ENCODE results near the gene FAM43A. TPM values are rescaled to one million over a fixed set of nuclear protein-coding genes. Genes with fewer than 3 reads are reported as not detected.

FAM43A gene
- total and polyA plus RNA-seq, 9 of the 15 experiments (the other 6 are each of a cell fraction or from before 2014, with no cell fraction given), result 0.03 to 1.2 (median 0.21) TPM

DNA sequence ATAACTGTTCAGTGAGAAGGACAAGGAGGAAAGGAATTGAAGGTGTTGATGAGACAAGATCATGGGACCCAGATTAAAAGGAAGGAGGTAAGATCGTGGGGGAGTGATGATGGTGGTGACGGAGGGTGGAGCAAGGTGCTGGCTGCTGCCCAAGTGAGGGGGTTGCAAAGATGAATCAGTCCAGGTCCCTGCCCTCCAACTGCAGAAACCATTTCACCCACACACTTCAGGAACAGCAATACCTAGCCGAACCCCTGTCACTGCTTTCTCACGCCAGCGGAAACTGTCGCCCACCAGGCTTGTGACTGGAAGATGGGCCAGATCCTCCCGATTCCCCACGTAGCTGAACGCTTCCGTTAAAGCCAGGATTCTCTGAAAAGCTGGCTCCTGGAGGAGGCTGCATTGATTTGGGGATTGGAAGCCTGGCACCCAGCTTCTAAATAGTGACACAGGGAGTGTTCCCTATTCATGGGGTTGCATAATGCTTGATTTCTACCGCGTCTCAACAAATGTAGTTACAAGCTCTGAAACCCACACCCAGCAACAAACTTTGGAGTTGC is 10.5 kb upstream of the FAM43A start (continued):
- TF ChIP-seq, protein P1, sequence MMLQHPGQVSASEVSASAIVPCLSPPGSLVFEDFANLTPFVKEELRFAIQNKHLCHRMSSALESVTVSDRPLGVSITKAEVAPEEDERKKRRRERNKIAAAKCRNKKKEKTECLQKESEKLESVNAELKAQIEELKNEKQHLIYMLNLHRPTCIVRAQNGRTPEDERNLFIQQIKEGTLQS (IDR thresholded peaks at IDR 0.05), result peak; percentile 32; the same call in 1 of the 2 replicates
- TF ChIP-seq, protein P1 (CRISPR knock-in tag; conservative IDR thresholded peaks at IDR 0.05), result no peak
- TF ChIP-seq RCOR1 (IDR thresholded peaks at IDR 0.05; ENCODE audit: borderline replicate concordance in 1 of 2, low read depth in 2 of 2, low read length in 2 of 2), result 0 out of 4 replicates have a peak, but pooled peaks of 1 of the 2 experiments have one; percentile 31

- H3K9ac ChIP-seq (ENCODE audit: insufficient read depth in 1 of 2, low read depth in 2 of 2, low read length in 2 of 2), result no peak overlapping the region
- ATAC-seq (no peak), DNase-seq (ENCODE audit: extremely low read depth in 1 of 4, low spot score in 3 of 4) (no peak), FAIRE-seq (no peak)
- CTCF ChIA-PET (ENCODE audit: low intra/inter-chr PET ratio), result no interaction called here
- H3K9me3 ChIP-seq (replicated peaks; ENCODE audit: control insufficient read depth, insufficient read depth, low read depth, low read length), result no peaks in the 10 kb centered on the region
- H3K79me2 ChIP-seq (ENCODE audit: control insufficient read depth, insufficient read depth, low read length), result peaks cover 14% of the 10 kb centered on the region
- WGBS (ENCODE audit: insufficient coverage, low coverage, missing lambda C conversion rate), result 41% methylated on average over 4 of the region's 4 CpGs
- BruUV-seq (replicated peaks), result no TSS peak
- no peaks in the 10 kb centered on the region for H3K27me3 ChIP-seq (ENCODE audit: control insufficient read depth in 2 of 2, insufficient read depth in 2 of 2, low read length in 2 of 2)
- no peak overlapping the region for H3K27ac ChIP-seq (ENCODE audit: extremely low read depth, low read depth, low read length)
- peaks cover 6 to 10% of the 10 kb centered on the region in 2 experiments; a peak in 3 of 5 replicates for H3K4me1 ChIP-seq (replicated peaks in 1 of 2; ENCODE audit: control insufficient read depth in 2 of 2, insufficient read depth in 2 of 2, low read length in 2 of 2)
- 0 out of 2 replicates have a peak overlapping the region, but pooled peaks have one; percentile 16 for H3K4me2 ChIP-seq (ENCODE audit: insufficient read depth, low read length)
- no peaks in the 10 kb centered on the region for H3K9me1 ChIP-seq (ENCODE audit: control insufficient read depth, insufficient read depth, low read length)
- H3K4me3 ChIP-seq, result no peak overlapping the region
- TF ChIP-seq ZNF24 (IDR thresholded peaks at IDR 0.05) (peak; percentile 30; the same call in 1 of the 2 replicates), ZNF77 (CRISPR knock-in tag; IDR thresholded peaks at IDR 0.05) (no peak), BCOR (IDR thresholded peaks at IDR 0.05) (0 out of 2 replicates have a peak, but pooled peaks have one; percentile 42), ETV1 (tag; conservative IDR thresholded peaks at IDR 0.05; ENCODE audit: low read depth) (no peak), ZBTB11 (CRISPR knock-in tag; IDR thresholded peaks at IDR 0.05) (peak in 1 of 3 experiments; percentile 5; a peak in 1 of 6 replicates), RBM25 (IDR thresholded peaks at IDR 0.05; ENCODE audit: low read depth, low read length, severe bottlenecking) (peak; percentile 42), CEBPG (CRISPR knock-in tag; IDR thresholded peaks at IDR 0.05) (no peak), CEBPG (tag; conservative IDR thresholded peaks at IDR 0.05 in 1 of 2, IDR thresholded peaks at IDR 0.05 in 1 of 2) (0 out of 4 replicates have a peak, but pooled peaks of 1 of the 2 experiments have one; percentile 31)
- in situ Hi-C loops (cut with MboI) (no loop called here), intact Hi-C loops (cut with micrococcal nuclease) (no loop called here)
- H2AFZ ChIP-seq (ENCODE audit: low read depth, low read length), result peak overlapping the region; percentile 61
- H3K36me3 ChIP-seq (ENCODE audit: control insufficient read depth, insufficient read depth, low read length), result 0 out of 3 replicates have a peak, but pooled peaks cover 5% of the 10 kb centered on the region
- POLR2A ChIA-PET, result interaction anchor here (0.6 kb wide), 1 partner anchor 15 kb away, joined by 3 read pairs; no protein-coding TSS in a partner anchor
- H4K20me1 ChIP-seq (replicated peaks; ENCODE audit: control insufficient read depth, insufficient read depth, low read length), result no peaks in the 10 kb centered on the region
These were observed 10.0 kb upstream of the FAM43A start for GRCh38 chr3:194675680-194676079.

Data from K562 (cell line).